Mammary epithelial cell (primary cell): ENCODE results near the gene DENND11.

Experiments used
- EZH2 ChIP-seq: IDR thresholded peaks from 2 replicates; pipeline ENCODE4 v1.6.1; 2012; ENCODE audit warnings: low read length, inconsistent platforms, borderline replicate concordance
- TF ChIP-seq, protein P1 (sequence below), 2 donors: IDR thresholded peaks in 1 of 2; conservative IDR thresholded peaks in 1 of 2; 2 replicates each; pipeline ENCODE4 v1.5.1; 2011 to 2012; ENCODE audit warnings: inconsistent platforms in 2 of 2, low read length in 2 of 2, mild to moderate bottlenecking in 2 of 2, control low read depth in 1 of 2, low read depth in 1 of 2; ENCODE audit not compliant: insufficient read depth in 1 of 2; ENCODE audit errors: extremely low read depth in 1 of 2

DNA sequence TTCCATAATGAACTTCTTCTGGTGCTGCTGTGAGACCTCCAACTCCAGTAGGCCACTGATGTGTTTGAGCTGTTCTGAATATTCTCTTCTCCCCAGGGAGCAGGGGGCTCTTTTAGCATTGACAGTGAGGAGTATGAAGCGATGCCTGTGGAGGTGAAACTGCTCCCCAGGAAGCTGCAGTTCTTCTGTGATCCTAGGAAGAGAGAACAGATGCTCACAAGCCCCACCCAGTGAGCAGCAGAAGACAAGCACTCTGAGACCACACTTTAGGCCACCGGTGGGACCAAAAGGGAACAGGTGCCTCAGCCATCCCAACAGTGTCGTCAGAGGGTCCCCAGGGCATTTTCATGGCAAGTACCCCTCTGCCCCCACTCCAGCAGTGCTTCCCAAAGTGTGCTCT is 49.3 kb downstream of the DENND11 start:
- TF ChIP-seq, protein P1, sequence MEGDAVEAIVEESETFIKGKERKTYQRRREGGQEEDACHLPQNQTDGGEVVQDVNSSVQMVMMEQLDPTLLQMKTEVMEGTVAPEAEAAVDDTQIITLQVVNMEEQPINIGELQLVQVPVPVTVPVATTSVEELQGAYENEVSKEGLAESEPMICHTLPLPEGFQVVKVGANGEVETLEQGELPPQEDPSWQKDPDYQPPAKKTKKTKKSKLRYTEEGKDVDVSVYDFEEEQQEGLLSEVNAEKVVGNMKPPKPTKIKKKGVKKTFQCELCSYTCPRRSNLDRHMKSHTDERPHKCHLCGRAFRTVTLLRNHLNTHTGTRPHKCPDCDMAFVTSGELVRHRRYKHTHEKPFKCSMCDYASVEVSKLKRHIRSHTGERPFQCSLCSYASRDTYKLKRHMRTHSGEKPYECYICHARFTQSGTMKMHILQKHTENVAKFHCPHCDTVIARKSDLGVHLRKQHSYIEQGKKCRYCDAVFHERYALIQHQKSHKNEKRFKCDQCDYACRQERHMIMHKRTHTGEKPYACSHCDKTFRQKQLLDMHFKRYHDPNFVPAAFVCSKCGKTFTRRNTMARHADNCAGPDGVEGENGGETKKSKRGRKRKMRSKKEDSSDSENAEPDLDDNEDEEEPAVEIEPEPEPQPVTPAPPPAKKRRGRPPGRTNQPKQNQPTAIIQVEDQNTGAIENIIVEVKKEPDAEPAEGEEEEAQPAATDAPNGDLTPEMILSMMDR (conservative IDR thresholded peaks at IDR 0.05 in 1 of 2, IDR thresholded peaks at IDR 0.05 in 1 of 2; ENCODE audit: extremely low read depth in 1 of 2, insufficient read depth in 1 of 2, low read depth in 1 of 2, low read length in 2 of 2) = no peak
- TF ChIP-seq EZH2 = no peak
